ENCODE measurements around the gene GABPB2.

Gene GABPB2

DNA sequence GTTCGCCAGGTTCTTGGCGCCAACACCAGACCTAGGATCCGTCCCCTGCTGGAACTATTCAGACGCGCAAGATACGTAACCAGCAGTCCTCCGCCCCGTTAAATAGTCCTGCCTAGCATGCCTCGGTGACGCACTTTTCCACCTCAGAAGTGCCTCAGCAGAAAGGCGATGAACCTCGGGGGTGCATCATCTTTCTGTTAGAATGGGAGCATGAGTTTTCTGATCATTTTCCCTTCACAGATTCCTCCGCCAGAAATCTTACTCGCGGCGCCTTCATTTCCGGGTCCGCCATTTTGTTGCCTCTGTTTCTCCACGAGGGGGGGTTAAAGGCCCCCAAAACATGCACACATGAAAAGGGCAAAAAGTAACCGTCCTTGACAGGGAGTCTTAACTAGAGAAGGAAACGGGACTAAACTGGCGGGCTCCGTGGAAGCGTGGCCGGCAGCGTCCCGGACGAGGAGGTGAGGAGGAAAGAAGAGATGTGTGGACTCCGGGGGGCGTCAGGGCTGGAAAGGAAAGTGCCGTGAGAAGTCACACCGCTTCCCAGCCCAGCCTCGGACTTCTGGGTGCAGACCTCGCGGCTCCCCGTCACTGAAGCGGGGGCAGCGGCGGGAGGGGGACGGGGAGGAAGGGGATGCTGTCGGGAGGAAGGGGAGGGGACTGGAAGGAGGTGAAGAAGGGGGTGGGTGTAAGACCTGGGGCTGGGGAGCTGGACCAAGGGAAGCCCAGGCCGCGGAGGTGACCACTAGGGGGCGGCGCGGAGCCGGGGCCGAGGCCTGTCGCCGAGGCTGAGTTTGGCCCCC, at the start of gene GABPB2:
TSS of gene GABPB2 (plus strand) at position 288 of the 803 bp plus-strand sequence. CDS start 17,429 bp downstream, outside the sequence.
- peak; percentile 93 for DNase-seq

DNA sequence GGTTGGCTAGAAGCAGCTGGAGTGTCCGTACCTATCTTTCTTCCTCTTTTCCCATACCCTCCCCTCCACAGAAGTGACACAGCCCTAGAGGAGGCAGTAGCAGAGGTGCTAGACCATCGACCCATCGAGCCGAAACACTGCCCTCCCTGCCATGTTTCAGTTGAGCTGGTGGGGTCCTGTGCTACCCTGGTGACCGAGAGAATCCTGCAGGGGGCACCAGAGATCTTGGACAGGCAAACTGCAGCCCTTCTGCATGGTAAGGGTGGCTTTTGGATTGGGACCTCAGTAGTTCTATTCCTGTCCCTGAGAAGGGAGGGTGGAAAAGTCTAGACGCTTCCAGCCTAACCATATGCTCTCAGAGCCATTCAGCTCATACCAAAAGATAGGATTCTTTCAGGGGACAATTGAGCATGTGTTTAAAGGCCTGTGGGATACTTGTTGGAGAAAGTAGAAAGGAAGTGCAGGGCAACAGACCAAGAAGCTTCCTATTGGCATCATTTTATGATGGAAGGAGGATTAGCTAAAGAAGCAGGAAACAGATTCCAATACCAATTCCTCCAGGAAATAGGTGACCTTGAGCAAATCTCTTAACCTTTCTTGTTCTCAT, 45.9 kb upstream of the GABPB2 start:
- DNase-seq: peak; percentile 88

DNA sequence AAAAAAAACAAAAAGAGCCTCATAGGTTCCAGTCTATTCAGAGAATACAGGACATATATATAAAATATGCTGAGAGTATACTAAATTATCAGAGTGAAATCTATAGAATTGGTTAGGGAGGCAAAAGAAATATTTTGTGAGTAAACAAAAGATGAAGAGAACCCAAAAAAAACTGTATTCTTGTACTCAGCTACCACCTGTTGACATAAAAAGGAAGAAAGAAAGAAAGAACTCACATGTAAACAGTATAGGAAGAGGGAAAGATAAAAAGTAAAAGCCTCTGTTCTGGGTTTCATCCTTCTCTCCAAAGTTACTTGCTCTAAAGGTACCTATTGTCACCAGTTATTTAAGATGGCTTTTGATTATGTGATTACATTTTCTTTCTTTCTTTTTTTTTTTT, 44.1 kb upstream of the GABPB2 start:
- no peak for DNase-seq

DNA sequence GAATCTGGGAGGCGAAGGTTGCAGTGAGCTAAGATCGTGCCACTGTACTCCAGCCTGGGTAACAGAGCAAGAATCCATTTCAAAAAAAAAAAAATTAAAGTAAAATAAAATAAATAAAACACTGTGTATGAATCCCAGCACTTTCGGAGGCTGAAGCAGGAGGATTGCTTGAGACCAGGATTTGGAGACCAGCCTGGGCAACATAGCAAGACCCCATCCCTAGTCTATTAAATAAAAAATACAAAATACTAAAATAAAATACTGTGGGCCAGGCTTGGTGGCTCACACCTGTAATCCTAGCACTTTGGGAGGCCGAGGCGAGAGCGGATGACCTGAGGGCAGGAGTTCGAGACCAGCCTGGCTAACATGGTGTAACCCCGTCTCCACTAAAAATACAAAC, 38.4 kb upstream of the GABPB2 start:
- no peak for DNase-seq

DNA sequence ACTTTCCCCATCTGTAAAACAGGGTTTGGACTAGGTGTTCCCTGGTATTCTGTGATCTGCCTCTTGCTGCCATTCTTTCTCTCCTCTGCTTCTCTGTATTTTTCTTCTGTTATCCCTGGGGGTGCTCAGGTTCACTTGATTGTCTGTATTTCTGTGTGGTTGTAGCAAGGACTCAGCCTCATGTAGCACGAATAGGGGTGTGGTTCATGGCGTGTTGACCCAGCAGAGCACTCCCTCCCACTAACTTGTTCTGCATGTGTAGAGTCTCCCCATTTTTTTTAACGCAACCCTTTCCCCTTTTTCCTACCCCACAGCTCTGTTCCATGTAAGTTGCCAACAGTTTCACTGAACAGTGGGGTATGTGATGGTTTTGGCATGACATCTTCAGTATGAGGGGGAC, 35.4 kb upstream of the GABPB2 start:
- no peak for DNase-seq

DNA sequence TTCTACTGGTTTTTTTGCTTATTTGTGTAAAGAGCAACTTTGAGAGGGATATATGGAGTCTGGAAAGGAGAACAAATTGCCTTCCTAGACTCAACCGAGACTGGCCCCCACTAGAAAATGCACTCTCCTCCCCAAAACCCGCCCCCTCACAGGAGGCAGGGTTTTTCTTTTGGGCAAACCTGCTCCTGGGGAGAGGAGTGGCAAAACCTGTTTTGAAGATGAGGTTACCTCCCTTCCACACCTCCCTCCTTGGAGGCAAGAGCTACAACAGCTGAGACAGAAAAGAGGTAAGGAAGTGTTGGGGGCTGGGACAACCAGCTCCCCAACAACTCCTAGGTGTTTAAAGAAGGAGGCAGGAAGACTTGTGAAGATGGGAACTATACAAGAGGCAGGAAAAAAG, 34.2 kb upstream of the GABPB2 start, which contains the start of gene BNIPL:
TSS of gene BNIPL (plus strand) at position 231 of the 400 bp plus-strand sequence. CDS start at position 371, 140 bp downstream.
- no peak for DNase-seq

DNA sequence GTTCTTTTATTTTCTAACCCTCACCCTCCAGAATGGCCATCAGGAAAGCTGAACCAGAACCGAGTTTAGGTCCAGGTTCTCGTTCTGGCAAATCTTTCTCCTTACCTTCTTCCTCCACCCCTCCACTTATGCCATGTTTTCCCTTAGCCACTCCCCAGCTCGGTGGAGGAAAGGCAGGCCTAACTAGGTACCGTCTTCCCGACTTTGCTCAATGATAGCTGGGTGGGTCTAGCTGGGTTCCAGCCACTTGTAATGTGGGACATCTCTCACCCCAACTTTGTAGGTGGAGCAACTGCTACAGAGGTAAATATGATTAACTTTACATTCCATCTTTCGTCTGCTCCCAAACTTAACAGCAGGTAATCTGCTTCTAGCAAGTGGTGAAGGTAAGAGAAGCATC, 33.5 kb upstream of the GABPB2 start:
- DNase-seq: no peak

DNA sequence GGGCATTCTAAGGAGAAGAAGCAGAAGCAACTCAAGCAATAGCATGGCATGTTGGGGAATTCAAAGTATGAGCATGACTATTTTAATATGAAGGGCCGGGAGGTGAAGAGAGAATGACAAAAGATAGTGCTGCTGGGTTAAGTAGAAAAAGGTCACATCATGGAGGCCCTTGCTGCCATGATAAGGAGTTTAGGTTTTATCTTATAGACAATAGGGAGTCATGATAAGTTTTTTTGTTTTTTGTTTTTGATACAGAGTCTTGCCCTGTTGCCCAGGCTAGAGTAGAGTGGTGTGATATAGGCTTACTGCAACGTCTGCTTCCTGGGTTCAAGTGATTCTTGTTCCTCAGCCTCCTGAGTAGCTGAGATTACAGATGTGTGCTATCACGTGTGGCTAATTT, 31.0 kb upstream of the GABPB2 start:
- no peak for DNase-seq

DNA sequence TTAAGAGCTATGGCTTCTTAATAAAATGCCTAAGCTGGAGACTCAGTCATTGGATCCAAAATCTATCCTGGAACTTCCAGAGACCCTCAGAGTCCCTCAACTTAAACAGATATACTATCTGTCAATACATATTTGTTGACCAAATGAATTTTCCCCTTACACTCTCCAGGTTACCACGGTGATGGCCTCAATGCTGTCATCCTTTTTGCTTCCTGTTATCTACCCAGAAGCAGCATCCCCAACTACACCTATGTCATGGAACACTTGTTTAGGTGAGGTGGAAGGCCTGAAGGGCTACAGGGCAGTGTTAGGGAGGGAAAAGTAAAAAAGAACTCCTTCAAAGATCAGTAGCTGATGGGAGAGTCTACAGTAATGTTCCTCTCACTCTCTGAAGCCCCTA, 27.4 kb upstream of the GABPB2 start:
- no peak for DNase-seq

DNA sequence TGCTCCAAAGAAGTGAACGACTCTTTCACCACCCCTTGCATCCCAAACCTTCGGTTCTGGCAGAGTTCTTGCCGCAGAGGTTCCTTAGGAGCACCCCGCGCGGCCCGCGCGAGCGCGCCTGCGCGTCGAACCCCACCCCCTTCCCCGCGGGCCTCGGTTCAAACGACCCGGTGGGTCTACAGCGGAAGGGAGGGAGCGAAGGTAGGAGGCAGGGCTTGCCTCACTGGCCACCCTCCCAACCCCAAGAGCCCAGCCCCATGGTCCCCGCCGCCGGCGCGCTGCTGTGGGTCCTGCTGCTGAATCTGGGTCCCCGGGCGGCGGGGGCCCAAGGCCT, 23.0 kb upstream of the GABPB2 start, which contains the start of gene C1orf56:
TSS of gene C1orf56 (plus strand) at position 161 of the 334 bp plus-strand sequence. CDS start at position 258, 97 bp downstream.
- peak; percentile 72 for DNase-seq

DNA sequence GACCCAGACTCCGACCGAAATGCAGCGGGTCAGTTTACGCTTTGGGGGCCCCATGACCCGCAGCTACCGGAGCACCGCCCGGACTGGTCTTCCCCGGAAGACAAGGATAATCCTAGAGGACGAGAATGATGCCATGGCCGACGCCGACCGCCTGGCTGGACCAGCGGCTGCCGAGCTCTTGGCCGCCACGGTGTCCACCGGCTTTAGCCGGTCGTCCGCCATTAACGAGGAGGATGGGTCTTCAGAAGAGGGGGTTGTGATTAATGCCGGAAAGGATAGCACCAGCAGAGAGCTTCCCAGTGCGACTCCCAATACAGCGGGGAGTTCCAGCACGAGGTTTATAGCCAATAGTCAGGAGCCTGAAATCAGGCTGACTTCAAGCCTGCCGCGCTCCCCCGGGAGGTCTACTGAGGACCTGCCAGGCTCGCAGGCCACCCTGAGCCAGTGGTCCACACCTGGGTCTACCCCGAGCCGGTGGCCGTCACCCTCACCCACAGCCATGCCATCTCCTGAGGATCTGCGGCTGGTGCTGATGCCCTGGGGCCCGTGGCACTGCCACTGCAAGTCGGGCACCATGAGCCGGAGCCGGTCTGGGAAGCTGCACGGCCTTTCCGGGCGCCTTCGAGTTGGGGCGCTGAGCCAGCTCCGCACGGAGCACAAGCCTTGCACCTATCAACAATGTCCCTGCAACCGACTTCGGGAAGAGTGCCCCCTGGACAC, 22.5 kb upstream of the GABPB2 start:
- DNase-seq: peak; percentile 67

DNA sequence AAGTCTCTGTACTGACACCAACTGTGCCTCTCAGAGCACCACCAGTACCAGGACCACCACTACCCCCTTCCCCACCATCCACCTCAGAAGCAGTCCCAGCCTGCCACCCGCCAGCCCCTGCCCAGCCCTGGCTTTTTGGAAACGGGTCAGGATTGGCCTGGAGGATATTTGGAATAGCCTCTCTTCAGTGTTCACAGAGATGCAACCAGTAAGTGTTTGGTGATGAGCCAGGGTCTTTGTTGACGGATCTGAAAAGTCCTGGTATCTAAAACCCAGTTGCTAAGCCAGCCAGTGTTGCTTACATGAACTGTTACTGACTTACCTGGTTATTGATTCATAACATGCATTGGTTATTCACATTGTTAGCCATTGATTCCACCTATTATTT, 21.9 kb upstream of the GABPB2 start:
- DNase-seq: no peak

DNA sequence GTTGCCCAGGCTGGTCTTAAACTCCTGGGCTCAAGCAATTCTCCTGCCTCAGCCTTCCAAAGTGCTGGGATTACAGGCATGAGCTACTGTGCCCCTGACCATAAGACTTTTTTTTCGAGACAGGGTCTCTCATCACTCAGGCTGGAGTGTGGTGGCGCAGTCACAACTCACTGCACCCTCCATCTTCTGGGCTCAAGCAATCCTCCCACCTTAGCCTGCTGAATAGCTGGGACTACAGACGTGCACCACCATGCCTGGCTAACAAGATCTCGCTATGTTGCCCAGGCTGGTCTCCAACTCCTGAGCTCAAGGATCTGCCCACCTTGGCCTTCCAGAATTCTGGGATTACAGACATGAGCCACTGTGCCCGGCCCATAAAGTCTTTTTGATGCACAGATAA, 21.1 kb upstream of the GABPB2 start:
- no peak for DNase-seq

DNA sequence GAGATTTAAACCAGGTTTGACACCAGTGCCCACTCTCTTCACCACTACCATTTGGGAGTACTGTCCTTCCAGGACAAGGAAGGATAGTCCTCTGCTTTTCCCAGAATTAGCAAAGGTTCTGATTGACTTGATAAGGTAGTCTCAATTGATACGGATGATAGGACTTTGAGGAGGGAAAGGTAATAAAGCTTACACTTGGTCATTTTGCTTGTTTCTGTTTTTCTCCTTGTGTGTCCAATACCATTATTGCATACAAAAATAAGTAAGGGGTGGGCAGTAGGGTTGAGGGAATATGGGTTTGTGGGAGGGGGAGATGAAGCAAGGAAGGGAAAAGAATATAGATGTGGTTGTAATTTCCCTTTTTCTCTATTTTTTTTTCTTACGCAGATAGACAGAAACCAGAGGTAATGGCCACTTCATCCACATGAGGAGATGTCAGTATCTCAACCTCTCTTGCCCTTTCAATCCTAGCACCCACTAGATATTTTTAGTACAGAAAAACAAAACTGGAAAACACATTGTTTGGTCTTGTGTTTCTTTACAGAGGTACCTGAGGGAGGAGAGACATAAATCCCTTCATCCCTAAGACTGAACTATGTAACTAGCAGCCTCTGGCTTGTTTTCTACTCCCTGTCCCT, 20.4 kb upstream of the GABPB2 start:
- DNase-seq: no peak

DNA sequence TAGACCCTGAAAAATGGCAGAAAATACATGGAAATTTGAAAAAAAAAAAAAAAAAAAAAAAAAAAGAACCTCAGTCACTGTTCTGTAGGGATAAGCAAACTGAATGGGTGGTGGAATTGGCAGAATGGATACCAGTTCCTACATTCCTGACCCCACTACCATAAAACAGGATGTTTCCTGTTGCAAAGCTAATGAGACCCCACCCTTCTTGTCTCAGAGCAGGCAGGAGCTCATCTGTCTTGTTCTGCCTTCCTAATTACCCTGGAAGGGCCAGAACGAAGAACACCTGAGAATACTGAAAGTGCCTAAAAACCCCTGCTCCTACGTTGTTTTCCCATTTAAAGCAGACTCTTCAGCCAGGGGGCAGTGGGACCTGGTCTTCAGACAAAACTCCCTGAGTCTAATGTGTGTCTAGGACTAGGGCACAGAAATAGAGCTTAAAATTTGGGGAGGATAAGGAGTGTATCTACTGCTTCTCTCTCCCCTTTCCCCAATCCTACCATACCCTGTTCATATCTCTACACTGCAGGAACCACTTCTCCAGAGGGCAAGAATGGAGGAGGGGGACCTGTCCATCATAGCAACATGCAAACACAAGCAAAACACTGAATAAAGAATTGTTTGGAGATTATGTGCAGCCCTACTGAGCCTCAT, 19.1 kb upstream of the GABPB2 start:
- no peak for DNase-seq

DNA sequence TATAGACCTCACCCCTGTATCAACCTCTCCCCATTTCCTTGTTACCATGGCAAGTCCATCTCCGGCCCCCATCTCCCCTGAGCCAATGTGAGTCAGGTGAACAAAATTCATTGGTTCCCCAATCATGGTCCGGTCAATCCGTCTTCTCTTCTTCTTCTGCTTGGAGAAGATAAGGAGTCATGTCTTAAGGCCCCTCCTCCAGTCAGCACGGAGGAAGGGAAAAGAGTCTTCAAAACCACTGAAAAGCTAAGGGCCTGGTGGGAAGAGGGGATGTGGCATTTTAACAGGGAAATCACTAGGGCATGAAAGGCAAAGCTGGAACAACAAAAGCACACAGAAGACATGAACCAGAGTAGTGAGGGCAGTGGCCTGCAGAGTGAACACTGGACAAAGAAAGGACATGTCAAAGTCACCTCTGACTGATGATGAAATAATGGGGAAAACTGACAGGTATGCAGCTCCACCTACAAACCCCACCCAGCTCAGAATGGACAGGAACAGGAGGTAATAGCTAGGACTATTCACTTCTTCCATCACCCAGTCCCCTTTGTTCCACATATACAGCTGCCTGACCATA, 15.5 kb upstream of the GABPB2 start:
- no peak for DNase-seq

DNA sequence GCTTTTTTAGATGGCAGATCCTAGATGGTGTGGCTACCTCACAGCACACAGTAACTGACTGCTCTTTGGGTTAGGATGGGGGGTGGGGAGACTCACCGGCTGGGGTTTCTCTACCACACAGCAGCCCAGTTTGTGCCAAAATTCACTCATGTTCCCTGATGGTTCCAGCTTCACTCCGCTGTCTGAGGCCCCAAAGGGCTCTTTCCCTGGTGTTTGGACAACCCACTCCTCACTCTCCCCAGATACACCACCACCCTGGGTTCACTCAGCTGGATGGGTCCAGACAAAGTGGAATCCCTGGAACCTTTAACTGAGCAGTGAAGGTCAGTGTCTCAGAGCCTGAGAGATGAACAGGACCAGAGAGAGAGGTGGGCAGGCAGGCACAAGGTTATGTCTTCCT, 15.0 kb upstream of the GABPB2 start:
- DNase-seq: no peak

DNA sequence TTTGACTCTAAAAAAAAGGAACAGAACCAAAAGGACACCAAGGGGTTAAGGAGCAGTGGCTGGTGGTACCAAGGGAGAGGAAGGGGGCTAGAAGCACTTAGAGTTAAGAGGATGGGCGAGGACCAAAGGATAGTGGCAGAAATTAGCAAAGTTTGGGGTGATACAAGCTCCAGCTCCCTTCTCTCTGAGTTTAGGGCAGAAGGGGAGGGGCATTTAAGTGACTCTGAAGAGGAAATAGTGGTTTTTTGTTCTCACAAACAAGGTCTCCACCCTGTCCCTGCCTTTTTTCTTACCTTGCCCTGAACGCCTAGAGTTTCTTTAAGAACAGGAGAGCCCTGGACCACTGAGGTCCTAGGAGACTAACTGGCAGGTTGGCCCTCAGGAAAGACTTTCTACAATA, 14.4 kb upstream of the GABPB2 start:
- DNase-seq: no peak

DNA sequence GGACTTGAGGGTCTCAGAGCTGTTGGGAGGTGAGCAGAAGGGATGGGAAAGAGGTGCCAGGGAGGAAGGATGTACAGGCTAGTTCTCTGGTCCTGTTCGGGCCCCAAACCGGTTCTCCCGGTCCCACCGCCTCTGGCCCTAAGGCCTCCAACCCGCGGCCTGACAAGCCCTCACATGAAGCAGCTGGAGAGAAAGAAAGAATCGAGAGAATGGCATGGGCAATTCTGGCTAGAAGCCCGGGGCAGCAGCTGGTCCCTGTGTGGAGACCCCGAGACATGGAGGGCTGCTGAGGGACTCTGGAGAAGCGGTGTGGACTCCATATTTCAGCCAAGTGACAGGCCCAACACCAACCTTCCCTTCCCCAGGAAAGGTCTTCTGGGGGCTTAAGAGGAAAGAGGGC, 11.9 kb upstream of the GABPB2 start:
- DNase-seq: no peak

DNA sequence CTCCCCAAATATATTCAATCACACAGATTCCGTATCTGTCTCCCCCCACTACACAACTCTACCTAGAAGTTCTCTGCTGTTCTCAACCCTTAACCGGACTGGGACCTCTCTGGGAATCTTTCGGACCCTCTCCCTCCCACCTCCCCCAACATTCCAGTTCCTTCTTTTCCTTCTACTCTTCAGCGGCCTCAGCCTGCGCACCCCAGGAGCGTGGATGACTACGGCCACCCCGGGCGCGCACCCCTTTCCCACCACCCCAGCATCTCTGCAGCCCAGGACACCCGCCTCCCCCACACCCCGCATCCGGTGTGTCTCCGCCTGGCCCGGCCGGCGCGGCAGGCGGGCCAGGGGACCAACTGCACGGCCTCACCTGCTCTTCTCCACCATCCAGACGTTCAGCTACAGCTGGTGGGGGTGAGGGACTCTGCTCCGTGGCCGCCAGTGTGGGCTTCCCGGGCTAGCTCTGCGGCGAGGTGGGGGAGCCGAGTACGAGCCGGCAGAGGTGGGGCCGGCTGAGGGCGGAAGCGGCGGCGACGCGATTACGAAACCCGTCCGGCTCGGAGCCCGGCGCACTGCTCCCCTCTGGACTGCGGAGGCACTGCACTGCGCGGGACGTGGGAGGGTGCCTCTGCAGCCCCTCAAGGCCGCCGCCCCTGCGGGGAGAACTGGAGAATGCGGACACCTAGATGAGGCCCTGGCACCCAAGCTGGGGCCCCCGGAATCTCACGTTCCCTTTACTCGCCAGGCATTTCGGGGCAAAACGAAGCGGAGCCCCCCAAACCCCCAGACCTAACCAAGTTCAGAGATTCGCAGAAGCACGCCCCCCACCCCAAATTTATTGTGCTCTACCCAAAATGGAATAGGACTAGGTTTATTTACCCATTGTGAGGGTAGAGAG, 11.2 kb upstream of the GABPB2 start, which contains the start of gene CDC42SE1:
TSS of gene CDC42SE1 (minus strand) at position 514 of the 898 bp plus-strand sequence. CDS start 3,892 bp downstream, outside the sequence.
- DNase-seq: peak; percentile 91

DNA sequence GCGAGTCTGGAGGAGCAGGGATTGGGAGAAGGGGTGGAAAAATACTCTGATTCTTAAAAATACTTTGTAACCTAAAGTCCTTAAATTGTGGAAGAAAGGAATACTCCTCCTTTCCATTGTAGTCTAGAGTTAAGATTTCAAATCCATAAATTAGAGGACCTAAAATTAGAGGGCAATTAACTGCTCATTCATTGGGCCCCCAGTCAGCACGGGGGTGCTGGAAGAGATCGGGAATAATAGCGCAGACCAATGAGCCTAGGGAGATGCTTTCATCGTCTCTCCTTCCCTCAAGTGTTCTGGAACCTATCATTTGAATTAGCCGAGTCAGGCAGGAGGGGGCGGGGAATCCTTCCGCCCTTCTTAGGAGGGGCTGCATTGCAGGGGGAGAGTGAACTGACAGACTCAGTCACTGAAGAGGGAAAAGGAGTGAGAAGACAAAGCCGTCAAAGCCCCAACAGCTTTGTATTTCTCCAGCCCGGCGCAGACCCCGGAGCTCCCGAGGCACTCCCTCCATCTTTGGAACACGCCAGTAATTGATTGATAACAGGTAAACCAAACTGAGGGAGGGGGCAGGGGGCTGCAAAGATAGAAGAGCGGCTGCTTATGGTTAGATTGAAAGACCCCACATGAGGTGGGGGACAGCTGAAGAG, 10.4 kb upstream of the GABPB2 start, which contains the start of gene MLLT11:
TSS of gene MLLT11 (plus strand) at position 391 of the 650 bp plus-strand sequence. CDS start 6,828 bp downstream, outside the sequence.
- peak; percentile 35 for DNase-seq
